K562 (cell line): Measurements from ENCODE around the gene ZCCHC17. TPM values are rescaled to one million over a fixed set of nuclear protein-coding genes. Genes with fewer than 3 reads are reported as not detected.

ENCODE experiments used
- ATAC-seq: fragments of 200-7000 bp; cut with Tn5 transposase; 3 replicates; pipeline ENCODE4 v1.9.1; 2020; ENCODE audit warnings: moderate library complexity
- BruUV-seq: library from RNA; stranded (reverse); fragments of 400-500 nt; replicated peaks from 2 replicates; lab custom pipeline; 2021; lab: Mats Ljungman, UMichigan
- CTCF ChIA-PET: fragments of 300-600 bp; formaldehyde crosslinking; extraction: SDS; loops from one replicate; lab custom pipeline; 2021; ENCODE audit warnings: low intra/inter-chr PET ratio; lab: Yijun Ruan, JAX
- POLR2A ChIA-PET: fragments of 300-600, 350-650 bp; sonication (Branson Sonifier 250); formaldehyde crosslinking; extraction: SDS; loops from one replicate; lab custom pipeline; 2021; ENCODE audit warnings: antibody characterized with exemption, inconsistent platforms; lab: Yijun Ruan, JAX
- DNase-seq, 4 experiments: peaks; one replicate each; pipeline versions ENCODE4 v3.0.0 to v3.0.0-alpha.2; 2011 to 2018; ENCODE audit warnings: low spot score in 3 of 4, mixed read lengths in 3 of 4; ENCODE audit errors: extremely low read depth in 1 of 4
- FAIRE-seq: peaks from 2 replicates; lab custom pipeline; 2011; peaks lifted over from hg19 to GRCh38; lab: Jason Lieb, UNC
- H2AFZ ChIP-seq: 2 replicates; pipeline ENCODE4 v1.6.0; 2011; ENCODE audit warnings: low read depth, low read length, control low read depth, inconsistent platforms
- H3K27ac ChIP-seq: fragments of 200-600 bp; 3 replicates; pipeline ENCODE4 v1.8.0; 2011; ENCODE audit warnings: low read depth, mild to moderate bottlenecking, control low read depth, inconsistent platforms, low read length, moderate library complexity, mixed read lengths; ENCODE audit errors: extremely low read depth
- H3K27me3 ChIP-seq, 2 experiments: fragments of 300-600 bp in 1 of 2; 2 replicates in 1 of 2; 3 replicates in 1 of 2; pipeline versions ENCODE4 v1.6.0 to v1.8.0; 2011; ENCODE audit warnings: inconsistent platforms in 2 of 2, low read length in 2 of 2, mild to moderate bottlenecking in 1 of 2, mixed read lengths in 1 of 2, moderate library complexity in 1 of 2; ENCODE audit not compliant: control insufficient read depth in 2 of 2, insufficient read depth in 2 of 2
- H3K36me3 ChIP-seq: fragments of 300-600 bp; 3 replicates; pipeline ENCODE4 v1.8.0; 2011; ENCODE audit warnings: mild to moderate bottlenecking, low read length, inconsistent platforms; ENCODE audit not compliant: control insufficient read depth, insufficient read depth
- H3K4me1 ChIP-seq, 2 experiments: fragments of 200-600 bp in 1 of 2; replicated peaks in 1 of 2; 2 replicates in 1 of 2; 3 replicates in 1 of 2; pipeline versions ENCODE4 v1.5.1 to v1.8.0; 2011; ENCODE audit warnings: inconsistent platforms in 2 of 2, low read length in 2 of 2, mild to moderate bottlenecking in 1 of 2, mixed read lengths in 1 of 2, moderate library complexity in 1 of 2; ENCODE audit not compliant: control insufficient read depth in 2 of 2, insufficient read depth in 2 of 2
- H3K4me2 ChIP-seq: 2 replicates; pipeline ENCODE4 v1.6.1; 2011; ENCODE audit warnings: low read length, control low read depth, inconsistent platforms, mixed read lengths; ENCODE audit not compliant: insufficient read depth
- H3K4me3 ChIP-seq: fragments of 200-600 bp; sonication (generic), shearing (Covaris generic); 2 replicates; pipeline ENCODE4 v1.5.1; 2016; ENCODE audit warnings: control low read depth, inconsistent platforms
- H3K79me2 ChIP-seq: fragments of 200-600 bp; 3 replicates; pipeline ENCODE4 v1.8.0; 2011; ENCODE audit warnings: low read length, inconsistent platforms; ENCODE audit not compliant: control insufficient read depth, insufficient read depth
- H3K9ac ChIP-seq, 2 experiments: 2 replicates each; pipeline versions ENCODE4 v1.6.0 to v1.6.1; 2011; ENCODE audit warnings: low read depth in 2 of 2, low read length in 2 of 2, control low read depth in 1 of 2, inconsistent platforms in 1 of 2, mild to moderate bottlenecking in 1 of 2, mixed read lengths in 1 of 2; ENCODE audit not compliant: insufficient read depth in 1 of 2
- H3K9me1 ChIP-seq: one replicate; pipeline ENCODE4 v1.6.0; 2011; ENCODE audit warnings: inconsistent platforms, mild to moderate bottlenecking, low read length, moderate library complexity; ENCODE audit not compliant: control insufficient read depth, insufficient read depth
- H3K9me3 ChIP-seq: replicated peaks from 2 replicates; pipeline ENCODE4 v1.5.1; 2011; ENCODE audit warnings: low read depth, low read length, inconsistent platforms; ENCODE audit not compliant: control insufficient read depth, insufficient read depth
- H4K20me1 ChIP-seq: replicated peaks from 2 replicates; pipeline ENCODE4 v1.6.1; 2011; ENCODE audit warnings: low read length, inconsistent platforms, mixed read lengths; ENCODE audit not compliant: control insufficient read depth, insufficient read depth
- CBX2 ChIP-seq: fragments of 200-600 bp; sonication (generic); IDR thresholded peaks from one replicate; pipeline ENCODE4 v1.6.1; 2012; ENCODE audit warnings: mild to moderate bottlenecking, low read length, inconsistent platforms; ENCODE audit not compliant: insufficient read depth, poor library complexity, severe bottlenecking
- ETV6 ChIP-seq, 3 experiments: fragments of 150-350 bp in 1 of 3; sonication (generic) in 1 of 3; formaldehyde crosslinking in 1 of 3; IDR thresholded peaks; 2 replicates each; pipeline versions ENCODE4 v1.6.1 to v1.8.0; 2014 to 2022; ENCODE audit warnings: borderline replicate concordance in 2 of 3, low read depth in 2 of 3, antibody characterized with exemption in 1 of 3, low read length in 1 of 3, mild to moderate bottlenecking in 1 of 3, missing genetic modification reagents in 1 of 3
- JUNB ChIP-seq: fragments of 450-650 bp; formaldehyde crosslinking; conservative IDR thresholded peaks from 2 replicates; pipeline ENCODE4 v1.4.0; 2020; ENCODE audit warnings: mild to moderate bottlenecking
- SRF ChIP-seq, 2 experiments: fragments of 250-450, 450-650 bp in 1 of 2; sonication (Bioruptor Pico) in 1 of 2; sonication (generic) in 1 of 2; formaldehyde crosslinking; IDR thresholded peaks; 2 replicates each; pipeline versions ENCODE4 v1.5.0 to v1.5.1; 2020 to 2022; ENCODE audit warnings: mild to moderate bottlenecking in 1 of 2, missing genetic modification reagents in 1 of 2
- ZNF121 ChIP-seq: sonication (generic); formaldehyde crosslinking; conservative IDR thresholded peaks from 2 replicates; pipeline ENCODE4 v1.8.0; 2022; ENCODE audit warnings: missing genetic modification reagents
- ZNF253 ChIP-seq: fragments of 250-450 bp; sonication (Bioruptor Pico); conservative IDR thresholded peaks from 2 replicates; pipeline ENCODE4 v1.6.1; 2021; ENCODE audit warnings: mild to moderate bottlenecking
- ZNF589 ChIP-seq: fragments of 200-800 bp; sonication (Bioruptor generic); IDR thresholded peaks from 2 replicates; pipeline ENCODE4 v1.6.1; 2016; ENCODE audit warnings: low read depth, missing genetic modification characterization, missing compliant biosample characterization
- WGBS: fragments of 100-300 bp; shearing (Covaris generic); methylation state at CpG from one replicate; pipeline ENCODE4 v1.1.6; 2016; ENCODE audit warnings: low coverage, mixed read lengths; ENCODE audit not compliant: insufficient coverage; ENCODE audit errors: missing lambda C conversion rate; 5-methylcytosine and 5-hydroxymethylcytosine counted together
- in situ Hi-C: fragments of 300-500 bp; cut with MboI; formaldehyde crosslinking; loops from 4 replicates; pipeline ENCODE4 v1.15.0; 2018; ENCODE audit warnings: inconsistent platforms, mixed read lengths
- intact Hi-C: fragments of 100-400 bp; cut with micrococcal nuclease; formaldehyde crosslinking; loops from 2 replicates; pipeline ENCODE4 v1.14.2; 2022
- polyA plus RNA-seq, 8 experiments: library from polyadenylated mRNA; depleted of rRNA in 4 of 8; stranded (reverse) in 5 of 8; unstranded in 3 of 8; fragments of >200 nt; fragmentation: Nextera tagmentation in 2 of 8; fragmentation: Illumina TruSeq in 1 of 8; extraction: Ambion mirVana in 2 of 8; extraction: Trizol in 1 of 8; gene quantifications; 2 replicates each; pipeline versions ENCODE4 v1.2.1 to v1.2.3, GENCODE V29; 2011 to 2014; ENCODE audit warnings: inconsistent platforms in 1 of 8, missing spikeins in 1 of 8
- total RNA-seq, 7 experiments: library from RNA; depleted of rRNA in 6 of 7; stranded (reverse); fragments of >200 nt in 6 of 7; fragmentation: Illumina TruSeq in 2 of 7; extraction: Trizol in 2 of 7; gene quantifications; 2 replicates each; pipeline versions ENCODE4 v1.2.1 to v1.2.3, GENCODE V29; 2011 to 2021; ENCODE audit warnings: low replicate concordance in 1 of 7

Gene ZCCHC17
- total and polyA plus RNA-seq, 9 of the 15 experiments (the other 6 are each of a cell fraction or from before 2014, with no cell fraction given): 46.9 to 150 (median 74.7) TPM

DNA sequence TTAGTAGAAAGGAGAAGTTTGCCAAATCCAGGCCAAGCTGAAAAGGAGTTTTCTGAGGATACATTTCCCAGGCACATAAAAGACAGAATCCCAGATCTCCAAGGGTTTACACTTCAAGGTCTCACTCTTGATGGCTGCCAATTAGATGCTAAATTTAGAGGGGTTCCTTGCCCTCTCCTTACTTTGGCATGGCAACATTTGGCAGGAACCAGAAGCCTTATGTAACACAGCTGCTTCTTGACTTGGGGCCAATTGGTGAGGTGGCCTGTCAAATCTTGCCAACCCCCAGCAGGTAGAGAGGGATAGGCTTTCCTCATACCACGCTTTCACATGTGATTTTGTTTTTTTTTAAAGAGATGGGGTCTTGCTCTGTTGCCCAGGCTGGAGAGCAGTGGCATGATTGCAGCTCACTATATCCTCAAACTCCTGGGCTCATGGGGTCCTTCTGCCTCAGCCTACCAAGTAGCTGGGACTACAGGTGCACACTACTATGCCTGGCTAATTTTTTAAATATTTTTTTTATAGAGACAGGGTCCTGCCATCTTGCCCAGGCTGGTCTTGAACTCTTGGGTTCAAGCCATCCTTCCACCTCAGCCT, 31.9 kb upstream of the ZCCHC17 start:
- Histone ChIP-seq H3K9me1 (no peaks in the 10 kb centered on the region), H3K9me3 (no peaks in the 10 kb centered on the region), H2AFZ (no peak overlapping the region), H3K4me3 (no peak overlapping the region), H4K20me1 (0 out of 2 replicates have a peak, but pooled peaks cover under 1% of the 10 kb centered on the region), H3K27ac (no peak overlapping the region), H3K79me2 (no peaks in the 10 kb centered on the region), H3K4me1 (no peaks in the 10 kb centered on the region), H3K9ac (no peak overlapping the region), H3K27me3 (no peaks in the 10 kb centered on the region), H3K36me3 (peaks cover 93% of the 10 kb centered on the region), H3K4me2 (no peak overlapping the region)
- 100% methylated on average over 1 of the region's 1 CpG for WGBS
- no peak for DNase-seq
- CTCF ChIA-PET: no interaction called here
- POLR2A ChIA-PET: interaction anchor here (0.7 to 2.6 kb wide), 6 partner anchors 10 to 51 kb away, joined by 3 to 6 read pairs (median 3); partner anchors contain the start of genes SNRNP40 and ZCCHC17
- ATAC-seq: no peak
- in situ Hi-C loops (no loop called here), intact Hi-C loops (no loop called here)
- BruUV-seq: no TSS peak
- TF ChIP-seq CBX2: no peak
- peak; percentile 48; the same call in 1 of the 2 replicates for TF ChIP-seq ZNF121
- FAIRE-seq: no peak

DNA sequence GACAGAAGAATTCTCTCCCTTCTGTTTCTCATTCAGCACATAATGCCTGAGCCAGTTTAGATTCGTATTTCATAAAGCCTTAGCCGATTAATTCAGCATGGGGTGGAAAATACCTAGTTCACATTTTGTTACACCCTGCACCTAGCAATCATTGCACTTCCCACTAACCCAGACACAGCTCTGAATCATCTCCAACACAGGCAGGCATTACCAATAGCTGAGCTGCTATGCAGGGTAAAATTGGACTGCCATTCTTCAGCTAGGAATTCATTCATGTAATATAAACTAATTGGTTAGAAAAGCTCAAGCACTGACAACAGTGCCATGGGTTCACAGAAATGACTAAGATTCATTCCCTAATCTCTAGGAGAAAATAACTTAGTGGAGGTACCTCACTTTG, 30.3 kb upstream of the ZCCHC17 start:
- Histone ChIP-seq H3K4me1 (no peaks in the 10 kb centered on the region), H4K20me1 (no peaks in the 10 kb centered on the region), H3K27ac (no peak overlapping the region), H3K9me3 (no peaks in the 10 kb centered on the region), H3K36me3 (peaks cover 96% of the 10 kb centered on the region), H3K4me2 (no peak overlapping the region), H3K9ac (no peak overlapping the region), H3K9me1 (no peaks in the 10 kb centered on the region), H3K4me3 (no peak overlapping the region), H2AFZ (no peak overlapping the region), H3K79me2 (no peaks in the 10 kb centered on the region), H3K27me3 (no peaks in the 10 kb centered on the region)
- DNase-seq (no peak), FAIRE-seq (no peak), ATAC-seq (no peak)
- intact Hi-C loops (no loop called here), in situ Hi-C loops (no loop called here)
- no TSS peak for BruUV-seq
- WGBS: 92% methylated on average over 2 of the region's 2 CpGs
- ChIA-PET CTCF (no interaction called here), POLR2A (interaction anchor here (0.6 to 1.6 kb wide), 3 partner anchors 13 to 1093 kb away, joined by 3 to 9 read pairs (median 4); no protein-coding TSS in a partner anchor)
- TF ChIP-seq ETV6 (IDR thresholded peaks at IDR 0.05; ENCODE audit: borderline replicate concordance in 1 of 2, low read depth in 2 of 2, low read length in 1 of 2) (no peak), ETV6 (CRISPR knock-in tag; IDR thresholded peaks at IDR 0.05; ENCODE audit: borderline replicate concordance) (no peak), ZNF253 (CRISPR knock-in tag) (no peak), ZNF589 (CRISPR knock-in tag) (no peak), SRF (CRISPR knock-in tag; IDR thresholded peaks at IDR 0.05) (no peak), JUNB (CRISPR knock-in tag) (no peak)
